Subcutaneous abdominal adipose tissue (tissue), 5 donors: Measurements from ENCODE around the gene ELFN1.

Experiments
- H3K27ac ChIP-seq: one replicate; pipeline ENCODE4 v1.7.0; 2013; ENCODE audit warnings: low read depth, mild to moderate bottlenecking, inconsistent platforms, low read length, moderate library complexity
- H3K27me3 ChIP-seq, 5 donors: one replicate each; pipeline ENCODE4 v1.7.0; 2013; ENCODE audit warnings: low read length in 5 of 5, inconsistent platforms in 1 of 5; ENCODE audit not compliant: control insufficient read depth in 5 of 5, insufficient read depth in 4 of 5
- H3K36me3 ChIP-seq, 5 donors: one replicate each; pipeline ENCODE4 v1.7.0; 2013; ENCODE audit warnings: low read length in 5 of 5; ENCODE audit not compliant: control insufficient read depth in 5 of 5, insufficient read depth in 5 of 5
- H3K4me1 ChIP-seq, 5 donors: one replicate each; pipeline ENCODE4 v1.7.0; 2013; ENCODE audit warnings: low read length in 5 of 5, mild to moderate bottlenecking in 3 of 5, moderate library complexity in 1 of 5; ENCODE audit not compliant: control insufficient read depth in 5 of 5, insufficient read depth in 5 of 5
- H3K4me3 ChIP-seq, 5 donors: one replicate each; pipeline ENCODE4 v1.7.0; 2013; ENCODE audit warnings: low read length in 5 of 5, low read depth in 1 of 5
- H3K9ac ChIP-seq, 5 donors: one replicate each; pipeline ENCODE4 v1.7.0; 2013; ENCODE audit warnings: low read length in 5 of 5, mild to moderate bottlenecking in 4 of 5, moderate library complexity in 3 of 5
- H3K9me3 ChIP-seq, 5 donors: one replicate each; pipeline ENCODE4 v1.7.0; 2013; ENCODE audit warnings: low read length in 5 of 5; ENCODE audit not compliant: control insufficient read depth in 5 of 5
- donor health status: healthy.
- donor health status: healthy.
- donor health status: healthy.
- donor health status: healthy.
- donor health status: healthy.

ELFN1 gene

GRCh38 chr7:1709281-1709680 is 39.2 kb downstream of the ELFN1 start:
- Histone ChIP-seq H3K27ac (no peak overlapping the region), H3K36me3 (peaks cover 0 to 9% (median 0%) of the 10 kb centered on the region in 5 donors), H3K9me3 (peaks cover 3 to 15% (median 10%) of the 10 kb centered on the region in 5 donors), H3K9ac (no peak overlapping the region), H3K4me1 (peaks cover 0 to 10% (median 0%) of the 10 kb centered on the region in 5 donors), H3K27me3 (peaks cover 0 to 19% (median 7%) of the 10 kb centered on the region in 5 donors), H3K4me3 (no peak overlapping the region)

- Histone ChIP-seq H3K4me1 (peaks cover 0 to 10% (median 0%) of the 10 kb centered on the region in 5 donors), H3K9me3 (peaks cover 3 to 20% (median 14%) of the 10 kb centered on the region in 5 donors), H3K27ac (no peak overlapping the region), H3K4me3 (no peak overlapping the region), H3K36me3 (peaks cover 0 to 9% (median 0%) of the 10 kb centered on the region in 5 donors), H3K27me3 (peaks cover 0 to 18% (median 4%) of the 10 kb centered on the region in 5 donors), H3K9ac (no peak overlapping the region)
These were observed 39.8 kb downstream of the ELFN1 start for GRCh38 chr7:1709900-1710299.

GRCh38 chr7:1710936-1711335 is 40.9 kb downstream of the ELFN1 start:
- H3K9me3 ChIP-seq = peaks cover 3 to 23% (median 15%) of the 10 kb centered on the region in 5 donors
- H3K4me1 ChIP-seq = peaks cover 0 to 17% (median under 1%) of the 10 kb centered on the region in 5 donors
- no peak overlapping the region for H3K4me3 ChIP-seq
- peaks cover 0 to 10% (median 4%) of the 10 kb centered on the region in 5 donors for H3K27me3 ChIP-seq
- H3K36me3 ChIP-seq = peaks cover 0 to 9% (median 0%) of the 10 kb centered on the region in 5 donors
- no peak overlapping the region for H3K9ac ChIP-seq
- H3K27ac ChIP-seq = no peak overlapping the region

GRCh38 chr7:1712907-1713501 is 42.9 kb downstream of the ELFN1 start:
- Histone ChIP-seq H3K9me3 (peaks cover 3 to 23% (median 18%) of the 10 kb centered on the region in 5 donors), H3K9ac (no peak overlapping the region), H3K4me1 (peaks cover 0 to 30% (median 14%) of the 10 kb centered on the region in 5 donors), H3K36me3 (peaks cover 0 to 7% (median 0%) of the 10 kb centered on the region in 5 donors), H3K27ac (no peak overlapping the region), H3K27me3 (peaks cover 0 to 10% (median 5%) of the 10 kb centered on the region in 5 donors), H3K4me3 (no peak overlapping the region)

GRCh38 chr7:1713502-1714484 is 43.7 kb downstream of the ELFN1 start:
- peaks cover 3 to 22% (median 18%) of the 10 kb centered on the region in 5 donors for H3K9me3 ChIP-seq
- H3K27me3 ChIP-seq = peaks cover 0 to 5% (median 4%) of the 10 kb centered on the region in 5 donors
- H3K4me3 ChIP-seq = no peak overlapping the region
- peaks cover 0 to 30% (median 14%) of the 10 kb centered on the region in 5 donors for H3K4me1 ChIP-seq
- no peak overlapping the region for H3K9ac ChIP-seq
- H3K36me3 ChIP-seq = peaks cover 0 to 5% (median 0%) of the 10 kb centered on the region in 5 donors
- H3K27ac ChIP-seq = no peak overlapping the region

- no peak overlapping the region for H3K9ac ChIP-seq
- peaks cover 1 to 14% (median 10%) of the 10 kb centered on the region in 5 donors for H3K9me3 ChIP-seq
- peaks cover 0 to 5% (median 0%) of the 10 kb centered on the region in 5 donors for H3K27me3 ChIP-seq
- no peak overlapping the region for H3K4me3 ChIP-seq
- H3K36me3 ChIP-seq = no peaks in the 10 kb centered on the region
- no peak overlapping the region for H3K27ac ChIP-seq
- peaks cover 0 to 30% (median 16%) of the 10 kb centered on the region in 5 donors for H3K4me1 ChIP-seq
These were observed 44.7 kb downstream of the ELFN1 start for GRCh38 chr7:1714583-1715330.

- H3K27me3 ChIP-seq = peaks cover 0 to 5% (median 0%) of the 10 kb centered on the region in 5 donors
These were observed 45.2 kb downstream of the ELFN1 start for GRCh38 chr7:1715331-1715625.

GRCh38 chr7:1715671-1716074 is 45.6 kb downstream of the ELFN1 start:
- peaks cover 0 to 9% (median 7%) of the 10 kb centered on the region in 5 donors for H3K9me3 ChIP-seq
- peaks cover 0 to 5% (median 0%) of the 10 kb centered on the region in 5 donors for H3K27me3 ChIP-seq
- no peak overlapping the region for H3K4me3 ChIP-seq
- no peaks in the 10 kb centered on the region for H3K36me3 ChIP-seq
- no peak overlapping the region for H3K27ac ChIP-seq
- H3K9ac ChIP-seq = no peak overlapping the region
- peaks cover 0 to 30% (median 16%) of the 10 kb centered on the region in 5 donors for H3K4me1 ChIP-seq

More at GRCh38 chr7:1715331-1715625, 45.2 kb downstream of the ELFN1 start:
- Histone ChIP-seq H3K9ac (no peak overlapping the region), H3K27ac (no peak overlapping the region), H3K9me3 (peaks cover 0 to 9% (median 7%) of the 10 kb centered on the region in 5 donors), H3K36me3 (no peaks in the 10 kb centered on the region), H3K4me3 (no peak overlapping the region), H3K4me1 (peaks cover 0 to 30% (median 16%) of the 10 kb centered on the region in 5 donors)

- H3K9ac ChIP-seq = peak overlapping the region in 1 of 5 donors; percentile 37
- H3K36me3 ChIP-seq = no peaks in the 10 kb centered on the region
- H3K27me3 ChIP-seq = peaks cover 0 to 5% (median 0%) of the 10 kb centered on the region in 5 donors
- no peak overlapping the region for H3K4me3 ChIP-seq
- no peak overlapping the region for H3K27ac ChIP-seq
- H3K4me1 ChIP-seq = peaks cover 0 to 30% (median 16%) of the 10 kb centered on the region in 5 donors
- H3K9me3 ChIP-seq = peaks cover 0 to 9% (median 7%) of the 10 kb centered on the region in 5 donors
These were observed 46.4 kb downstream of the ELFN1 start for GRCh38 chr7:1716263-1717094.
